Hematopoietic multipotent progenitor cell treated with erythropoietin and hydrocortisone succinate and interleukin-3 and kit ligand, for 4 days (in vitro differentiated cells): ENCODE results near the gene MYCL.

Experiments used
- DNase-seq: peaks from one replicate; pipeline ENCODE4 v3.0.0-alpha.2; 2015

MYCL gene

GRCh38 chr1:39901714-39902459 is at the start of gene MYCL:
MYCL (minus strand) TSS chr1:39901917; CDS start chr1:39901434, 483 bp downstream.
- peak; percentile 83 for DNase-seq

GRCh38 chr1:39949891-39950290 is 48.2 kb upstream of the MYCL start:
- no peak for DNase-seq

- no peak for DNase-seq
Observed at GRCh38 chr1:39947260-39947659, 45.5 kb upstream of the MYCL start.

- DNase-seq: no peak
Observed at GRCh38 chr1:39946216-39946615, 44.5 kb upstream of the MYCL start.

- DNase-seq: peak; percentile 54
Observed at GRCh38 chr1:39944410-39945112, 42.8 kb upstream of the MYCL start.

- DNase-seq: no peak
Observed at GRCh38 chr1:39943471-39944290, 42.0 kb upstream of the MYCL start.

GRCh38 chr1:39940980-39941871 is 39.5 kb upstream of the MYCL start:
- DNase-seq: no peak

- DNase-seq: peak; percentile 89
Observed at GRCh38 chr1:39940253-39940652, 38.5 kb upstream of the MYCL start.

- DNase-seq: no peak
Observed at GRCh38 chr1:39938856-39939255, 37.1 kb upstream of the MYCL start.

GRCh38 chr1:39936724-39937491 is 35.2 kb upstream of the MYCL start:
- DNase-seq: peak; percentile 57

GRCh38 chr1:39933956-39934941 is 32.5 kb upstream of the MYCL start:
- DNase-seq: peak; percentile 87

GRCh38 chr1:39928809-39929587 is 27.3 kb upstream of the MYCL start:
- DNase-seq: no peak

GRCh38 chr1:39927538-39927937 is 25.8 kb upstream of the MYCL start:
- no peak for DNase-seq

- DNase-seq: no peak
Observed at GRCh38 chr1:39926820-39927219, 25.1 kb upstream of the MYCL start.

GRCh38 chr1:39926343-39926793 is 24.7 kb upstream of the MYCL start:
- no peak for DNase-seq

GRCh38 chr1:39925721-39926342 is 24.1 kb upstream of the MYCL start:
- DNase-seq: no peak

- no peak for DNase-seq
Observed at GRCh38 chr1:39922251-39922688, 20.6 kb upstream of the MYCL start.

- DNase-seq: peak; percentile 82
Observed at GRCh38 chr1:39919545-39919944, 17.8 kb upstream of the MYCL start.

- DNase-seq: no peak
Observed at GRCh38 chr1:39917825-39918224, 16.1 kb upstream of the MYCL start.
